Gastrocnemius medialis (tissue), 4 donors: ENCODE data around the gene TRMT112.

ENCODE experiments used
- CTCF ChIP-seq, 5 experiments: fragments of 450-650 bp in 3 of 5; fragments of 200-600 bp in 2 of 5; sonication (generic) in 2 of 5; IDR thresholded peaks in 4 of 5; conservative IDR thresholded peaks in 1 of 5; 1 replicate in 4 of 5; 2 replicates in 1 of 5; pipeline ENCODE4 v1.5.1; 2016 to 2019; ENCODE audit warnings: antibody characterized with exemption in 5 of 5, mild to moderate bottlenecking in 3 of 5, moderate library complexity in 3 of 5
- POLR2A ChIP-seq, 2 donors: fragments of 450-650 bp; IDR thresholded peaks; one replicate each; pipeline ENCODE4 v1.6.1; 2017; ENCODE audit warnings: antibody characterized with exemption in 2 of 2, mild to moderate bottlenecking in 2 of 2, moderate library complexity in 2 of 2

DNA sequence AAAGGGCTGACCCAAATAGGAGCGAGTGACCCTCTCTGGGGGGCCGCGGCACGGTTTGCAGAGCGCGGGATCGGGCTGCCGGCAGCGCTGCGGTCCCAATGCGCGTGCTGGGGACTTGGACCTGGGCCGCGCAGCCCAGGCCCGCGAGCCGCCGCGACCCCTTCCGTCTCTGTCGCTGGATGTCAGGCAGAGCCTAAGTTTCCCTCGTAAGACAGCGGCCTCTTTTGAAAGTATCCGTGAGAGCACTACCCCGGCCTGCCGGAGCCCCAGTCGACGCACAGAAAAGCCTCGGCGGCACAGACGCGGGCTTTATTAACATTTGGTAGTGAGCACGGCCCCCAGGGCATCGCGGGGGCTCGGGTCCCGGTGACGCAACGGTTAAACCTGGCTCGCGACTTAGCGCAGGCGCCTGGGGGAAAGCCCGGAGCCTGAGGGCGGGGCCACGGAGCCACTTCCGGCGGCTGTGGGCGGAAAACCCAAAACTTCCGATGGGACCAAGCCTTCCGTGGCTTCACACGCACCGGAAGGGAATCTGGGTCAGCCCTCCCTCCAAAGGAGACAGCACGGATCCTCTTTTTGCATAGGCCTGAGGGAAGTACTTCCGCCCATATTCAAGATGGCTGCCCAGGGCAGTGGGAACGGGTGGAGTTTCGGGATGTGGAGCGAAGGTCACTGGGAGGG is 47.7 kb downstream of the TRMT112 start:
- TF ChIP-seq CTCF (IDR thresholded peaks at IDR 0.05 in 4 of 5, conservative IDR thresholded peaks at IDR 0.05 in 1 of 5) (peak in 3 of 5 experiments; percentile 11 to 22 (median 16)), POLR2A (IDR thresholded peaks at IDR 0.05) (peak; percentile 35 to 47)
